NK-92 treated with Interleukin-12 subunit alpha and Interleukin-12 subunit beta, amount 100 ng/mL, for 24 hours (cell line): Measurements from ENCODE around the gene TRERF1.

Experiments
- DNase-seq: peaks from one replicate; lab custom pipeline; 2025; lab: John Stamatoyannopoulos, UW

The TRERF1 gene

GRCh38 chr6:42184475-42184874 is 267.3 kb downstream of the TRERF1 start:
- no peak for DNase-seq

GRCh38 chr6:42182101-42182500 is 269.6 kb downstream of the TRERF1 start:
- no peak for DNase-seq

- DNase-seq: no peak
Measured at GRCh38 chr6:42179945-42180313, 271.8 kb downstream of the TRERF1 start.

- no peak for DNase-seq
Measured at GRCh38 chr6:42179261-42179944, 272.3 kb downstream of the TRERF1 start.

- DNase-seq: no peak
Measured at GRCh38 chr6:42177514-42178364, 274.0 kb downstream of the TRERF1 start.

- DNase-seq: no peak
Measured at GRCh38 chr6:42176981-42177380, 274.7 kb downstream of the TRERF1 start.

GRCh38 chr6:42175860-42176259 is 275.9 kb downstream of the TRERF1 start:
- no peak for DNase-seq
